Activated CD4-positive, alpha-beta T cell treated with anti-CD3 and anti-CD28 coated beads, Interleukin-10, Interleukin-2, amounts not matched to agents 100 ng/mL and 50 ng/mL, durations not matched to agents 16 hours and 8 hours (primary cell): Measurements from ENCODE around the gene EHD1.

Source experiments
- DNase-seq: peaks from one replicate; pipeline ENCODE4 v3.0.0-alpha.2; 2020

Gene EHD1

GRCh38 chr11:64871492-64871891, 6.9 kb downstream of the EHD1 start:
- DNase-seq: no peak

- DNase-seq: no peak
These were observed 7.4 kb downstream of the EHD1 start for GRCh38 chr11:64870893-64871466.

DNA sequence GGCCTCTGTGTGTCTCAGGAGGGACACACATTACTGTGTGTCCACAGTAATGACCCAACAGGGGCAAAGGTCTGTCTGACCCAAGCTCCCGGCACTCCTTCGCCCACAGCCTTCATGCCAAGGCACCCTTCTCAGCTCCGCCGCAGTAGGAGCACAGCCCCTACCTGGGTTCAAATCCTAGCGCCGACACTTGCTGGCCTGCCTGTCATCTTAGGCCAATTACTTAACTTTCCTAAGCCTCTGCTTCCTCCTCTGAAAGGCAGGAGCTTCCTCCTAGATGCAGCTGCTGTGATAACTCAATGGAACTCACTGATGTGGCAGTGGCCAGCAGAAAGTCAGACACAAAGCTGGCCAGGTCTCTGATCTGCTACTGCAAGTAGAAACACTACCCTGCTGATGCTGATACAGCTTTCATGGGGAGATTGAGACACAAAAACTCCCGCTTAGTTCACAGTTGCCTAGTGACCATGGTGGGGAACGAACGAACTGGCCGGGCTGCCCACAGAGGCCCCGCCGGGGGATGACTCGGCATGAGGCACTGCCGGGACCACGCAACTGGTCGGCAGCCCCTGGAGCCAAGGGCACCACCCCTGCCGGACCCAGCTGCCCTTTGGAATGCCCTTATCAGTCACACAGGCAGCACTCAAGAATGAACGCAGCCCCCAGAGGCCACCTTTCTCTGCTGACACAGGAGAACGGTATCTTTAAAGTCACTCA, 8.1 kb downstream of the EHD1 start:
- no peak for DNase-seq

DNA sequence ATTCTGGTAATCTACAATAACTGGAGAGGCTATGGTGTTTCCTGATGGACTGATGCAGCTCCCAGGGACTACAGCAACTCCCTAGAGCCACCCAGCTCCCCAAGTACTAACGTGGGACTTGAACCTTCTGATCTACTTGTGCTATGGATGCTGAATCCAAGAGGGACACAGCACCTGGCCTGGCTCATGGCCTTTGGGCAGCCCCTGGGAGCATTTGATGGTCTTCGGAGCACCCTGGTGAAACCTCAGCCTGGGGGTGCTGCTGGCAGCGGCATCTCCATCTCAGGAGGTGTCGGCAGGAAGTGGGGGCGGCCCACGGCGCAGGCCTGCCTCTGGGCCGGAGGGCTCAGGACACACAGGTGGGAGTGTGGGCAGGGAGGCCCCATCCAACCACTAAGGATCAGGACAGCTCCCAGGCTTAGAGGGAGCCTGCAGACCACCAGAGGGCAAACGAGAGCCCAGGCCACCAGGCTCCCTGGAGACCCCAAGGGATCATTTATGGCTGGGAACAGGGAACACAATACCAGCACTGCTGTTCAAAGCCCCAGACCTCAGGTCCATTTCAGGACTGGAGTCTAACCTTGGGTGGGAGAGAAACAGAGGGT, 8.7 kb downstream of the EHD1 start:
- DNase-seq: peak; percentile 46

DNA sequence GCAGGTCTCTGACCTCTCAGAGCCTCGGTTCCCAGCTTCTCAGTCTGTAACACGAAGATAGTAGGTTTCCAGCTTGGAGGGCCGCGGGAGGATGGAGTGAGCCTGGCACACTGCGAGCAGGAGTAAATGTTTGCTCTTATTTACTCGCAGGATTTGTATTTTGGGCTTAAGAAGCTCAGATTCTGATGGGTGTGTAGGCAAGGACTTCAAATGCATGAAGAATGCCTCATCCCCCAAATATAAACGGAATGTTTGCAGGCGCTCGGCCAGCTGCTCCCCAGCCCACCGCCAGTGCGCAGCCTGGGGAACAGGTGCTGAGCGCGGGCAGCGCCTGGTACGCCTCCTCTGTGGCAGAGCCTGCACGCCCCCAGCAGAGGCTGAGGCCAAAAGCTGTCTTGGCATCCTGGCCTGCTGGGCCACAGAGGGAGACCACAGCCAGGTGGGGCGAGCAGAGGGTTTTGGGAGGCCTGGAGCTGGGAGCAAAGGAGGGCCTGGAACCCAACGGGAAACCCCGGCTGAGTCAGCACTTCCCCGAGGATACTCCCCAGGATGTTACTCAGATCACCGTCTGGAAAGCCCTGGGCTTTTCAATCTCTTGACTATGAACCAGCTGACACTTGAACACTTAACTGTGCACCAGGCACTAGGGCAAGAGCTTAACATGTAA, 9.4 kb downstream of the EHD1 start:
- peak; percentile 55 for DNase-seq

- no peak for DNase-seq
These were observed 10.5 kb downstream of the EHD1 start for GRCh38 chr11:64867748-64868462.

- no peak for DNase-seq
These were observed 12.3 kb downstream of the EHD1 start for GRCh38 chr11:64866173-64866491.

DNA sequence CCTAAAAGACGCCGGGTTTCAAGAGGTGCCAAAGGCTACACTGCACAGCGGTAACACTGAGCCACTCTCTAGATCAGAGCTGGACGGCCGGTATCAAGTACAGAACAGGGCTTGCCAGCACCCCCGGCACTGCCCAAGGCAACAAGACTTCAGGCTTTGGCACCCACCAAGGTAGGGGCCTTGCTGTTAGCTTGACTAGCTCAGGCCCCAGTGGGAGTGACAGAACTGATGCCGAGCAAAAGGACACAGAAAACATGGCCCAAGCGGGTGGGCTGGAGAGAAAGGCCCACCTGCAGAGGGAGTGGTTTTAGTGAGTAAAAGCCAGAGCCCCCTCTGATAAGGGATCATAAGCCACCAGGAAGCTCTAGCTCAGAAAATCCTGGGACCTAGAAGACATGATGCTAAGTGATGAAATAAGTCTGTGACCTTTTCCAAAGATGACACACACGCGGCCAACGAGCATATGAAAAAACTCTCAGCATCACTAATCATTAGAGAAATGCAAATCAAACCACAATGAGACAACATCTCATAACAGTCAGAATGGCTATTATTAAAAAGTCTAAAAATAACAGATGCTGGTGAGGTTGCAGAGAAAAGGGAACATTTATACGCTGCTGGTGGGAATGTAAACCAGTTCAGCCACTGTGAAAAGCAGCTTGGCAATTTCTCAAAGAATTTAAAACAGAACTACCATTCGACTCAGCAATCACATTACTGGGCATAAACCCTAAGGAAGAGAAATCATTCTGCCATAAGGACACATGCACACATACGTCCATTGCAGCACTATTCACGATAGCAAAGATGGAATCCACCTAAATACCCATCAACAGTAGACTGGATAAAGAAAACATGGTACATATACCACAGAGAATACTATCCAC, 12.9 kb downstream of the EHD1 start:
- peak; percentile 76 for DNase-seq

GRCh38 chr11:64864473-64865285, 13.7 kb downstream of the EHD1 start:
- DNase-seq: peak; percentile 76

DNA sequence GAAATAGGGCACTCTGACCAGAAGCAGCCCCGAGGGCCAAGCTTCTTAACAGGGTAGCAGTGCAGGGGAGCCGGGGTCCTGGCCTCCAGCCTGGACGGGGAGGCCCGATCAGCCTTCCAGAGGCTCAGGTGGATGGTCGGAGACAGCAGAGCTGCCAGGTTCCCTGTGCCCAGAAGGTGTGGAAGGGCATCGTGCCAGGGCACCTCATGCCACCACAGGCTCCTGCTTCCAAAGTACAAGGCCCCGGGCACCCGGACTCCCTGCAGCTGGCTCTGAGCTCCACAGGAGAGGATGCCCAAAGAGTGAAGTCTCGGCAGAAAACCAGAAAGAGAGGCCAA, 14.3 kb downstream of the EHD1 start:
- DNase-seq: no peak

DNA sequence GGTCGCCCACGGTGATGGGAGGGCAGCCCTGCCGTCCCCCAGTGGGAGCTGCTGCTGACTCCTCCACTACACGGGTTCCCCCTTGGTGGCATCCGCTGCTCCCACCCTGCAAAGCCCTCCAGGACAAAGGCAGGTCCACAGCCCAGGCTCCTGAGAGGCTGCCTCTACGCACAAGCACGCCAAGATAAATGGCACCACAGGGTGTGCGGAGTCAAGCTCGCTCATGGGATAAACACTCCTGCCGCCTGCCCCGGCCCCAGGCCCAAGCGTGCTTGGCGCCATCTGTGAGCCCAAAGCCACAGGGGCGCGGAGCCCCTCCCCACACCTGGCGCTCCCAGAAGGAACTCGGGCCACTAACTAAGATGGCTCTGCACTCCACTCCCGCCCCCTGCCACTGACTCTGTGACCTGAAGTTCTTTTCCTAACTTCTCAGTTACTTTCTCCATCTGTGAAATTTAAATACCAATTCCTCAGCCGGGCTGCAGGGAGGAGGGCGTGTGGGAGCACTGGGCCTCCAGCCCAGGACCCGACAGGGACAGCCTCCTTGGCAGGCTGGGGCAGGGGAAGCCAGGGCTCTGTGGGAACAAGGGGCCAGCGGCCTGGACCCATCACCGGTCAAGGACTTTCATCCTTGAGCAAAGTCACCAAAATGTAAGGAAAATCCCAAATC, 14.9 kb downstream of the EHD1 start:
- no peak for DNase-seq

DNA sequence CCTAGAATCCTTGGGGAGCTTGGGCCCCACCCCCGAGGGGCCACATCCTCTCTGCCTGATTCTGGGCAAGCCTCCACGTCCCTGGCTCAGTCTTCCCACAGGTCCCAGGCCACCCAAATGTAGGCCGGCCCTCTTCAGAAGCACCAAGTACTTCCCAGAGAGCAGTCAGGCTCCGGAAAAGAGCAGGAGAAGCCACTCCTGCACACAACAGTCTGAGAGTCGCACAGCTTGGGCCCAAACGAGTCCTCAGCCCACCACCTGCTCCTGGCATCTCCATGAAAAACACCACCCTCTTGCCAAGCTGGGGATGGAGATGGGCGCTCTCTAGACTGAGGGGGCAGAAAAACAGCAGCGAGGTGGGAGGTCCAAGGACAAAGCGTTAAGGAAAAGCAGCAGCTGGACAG, 15.4 kb downstream of the EHD1 start:
- no peak for DNase-seq

DNA sequence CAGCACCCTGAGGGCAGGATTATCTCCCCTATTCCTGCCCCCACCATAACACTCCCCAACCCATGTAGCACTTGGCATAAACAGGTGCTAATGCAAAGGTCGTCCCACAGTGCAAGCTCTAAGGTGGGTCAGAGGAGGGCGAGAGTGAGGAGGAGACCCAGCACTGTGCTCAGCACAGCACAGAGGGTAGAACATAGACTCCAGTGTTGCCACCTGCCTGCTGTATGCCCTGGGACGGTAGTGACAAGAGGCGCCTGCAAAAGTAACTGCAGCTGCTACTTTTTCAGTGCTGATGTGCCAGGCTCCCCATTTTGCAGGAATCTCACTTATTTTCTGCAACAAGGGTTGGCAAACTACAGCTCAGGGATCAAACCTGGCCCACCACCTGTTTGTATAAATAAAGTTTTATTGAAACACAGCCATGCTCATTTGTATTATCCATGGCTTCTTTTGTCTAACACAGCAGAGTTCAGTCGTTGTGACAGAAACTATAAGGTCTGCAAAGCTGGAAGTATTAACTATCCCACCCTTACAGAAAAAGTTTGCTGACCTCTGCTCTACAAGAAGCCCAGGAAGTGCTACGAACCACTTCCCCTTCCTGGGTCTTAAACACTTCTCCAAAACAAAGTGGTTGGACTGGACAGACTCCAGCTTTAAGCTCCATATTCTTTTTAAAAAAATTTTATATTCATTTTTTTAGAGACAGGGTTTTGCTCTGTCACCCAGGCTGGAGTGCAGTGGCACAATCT, 17.0 kb downstream of the EHD1 start:
- DNase-seq: peak; percentile 49

GRCh38 chr11:64859542-64860414, 18.6 kb downstream of the EHD1 start:
- peak; percentile 96 for DNase-seq

DNA sequence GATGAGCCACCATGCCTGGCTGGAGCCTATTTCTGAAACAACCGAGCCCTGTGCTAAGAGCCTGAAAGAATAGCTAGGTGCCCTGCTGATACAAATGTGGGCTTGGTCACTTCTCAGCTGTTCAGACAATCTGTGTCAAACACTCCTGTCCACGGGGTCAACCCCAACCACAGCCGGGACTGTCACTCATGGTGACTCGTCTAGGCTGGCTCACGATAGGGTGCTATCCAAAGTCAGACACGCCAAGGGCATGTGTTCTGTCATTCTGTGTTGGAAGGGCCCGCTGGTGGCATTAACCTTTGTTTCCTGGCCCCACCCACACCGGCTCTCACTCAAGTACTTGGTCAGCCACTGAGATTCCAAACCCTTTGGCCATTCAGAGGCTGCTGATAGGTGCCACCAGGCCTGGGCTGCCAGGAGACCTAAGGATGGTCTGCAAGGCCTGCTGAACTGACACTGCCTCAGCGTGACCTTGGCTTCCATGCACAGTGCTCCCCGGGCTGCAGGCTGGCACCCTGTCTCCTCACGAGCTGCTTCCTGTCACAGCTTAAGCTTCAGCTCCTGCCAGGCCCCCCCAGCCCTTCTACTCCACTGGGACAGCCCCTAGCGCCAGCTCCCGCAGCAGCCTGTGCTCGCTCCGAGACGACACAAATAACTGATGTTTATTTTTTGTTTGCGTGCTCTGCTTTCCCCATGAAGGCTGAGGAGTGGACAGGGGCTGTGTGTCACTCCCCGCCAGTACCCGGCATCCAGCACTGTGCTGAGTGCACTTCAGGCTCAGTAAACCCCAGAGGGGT, 19.8 kb downstream of the EHD1 start:
- DNase-seq: peak; percentile 84

GRCh38 chr11:64857485-64857884, 20.9 kb downstream of the EHD1 start:
- DNase-seq: no peak

DNA sequence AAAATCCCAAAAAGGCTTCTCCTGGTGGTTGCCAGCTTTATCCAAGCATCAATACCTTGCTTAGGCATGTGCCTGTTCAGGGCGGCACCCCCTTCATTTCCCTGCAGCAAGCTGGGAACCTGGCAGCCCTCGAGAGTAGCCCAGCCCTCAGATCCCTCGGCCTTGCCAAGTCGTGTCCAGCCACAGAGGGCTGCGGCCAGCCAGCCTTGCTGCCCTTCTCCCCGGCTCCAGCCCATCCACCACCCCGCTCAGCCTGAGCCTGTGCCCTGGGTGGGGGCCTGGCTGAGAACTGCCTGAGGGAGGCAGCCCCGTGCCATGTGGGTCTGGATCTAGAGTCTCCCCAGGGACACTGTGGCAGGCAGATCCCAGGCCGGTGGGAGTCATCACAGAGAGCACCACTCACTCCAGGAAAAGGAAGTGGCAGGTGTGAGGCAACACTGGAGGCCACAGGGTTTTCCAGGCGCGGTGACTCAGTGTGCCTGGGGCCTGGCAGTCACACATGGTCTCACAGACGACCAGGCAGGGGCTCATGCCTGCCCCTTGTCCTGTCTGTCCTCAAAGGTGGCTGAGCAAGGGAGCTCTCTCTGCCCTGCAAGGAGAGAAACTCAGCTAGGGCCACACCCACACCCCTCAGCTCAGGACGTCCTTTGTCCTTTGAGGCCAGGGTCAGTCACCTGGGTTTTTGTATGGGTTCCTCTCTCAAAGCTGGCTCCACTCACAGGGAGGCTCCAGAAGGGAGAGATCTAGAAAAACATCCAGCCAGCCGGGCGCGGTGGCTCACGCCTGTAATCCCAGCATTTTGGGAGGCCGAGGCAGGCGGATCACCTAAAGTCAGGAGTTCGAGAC, 21.8 kb downstream of the EHD1 start:
- DNase-seq: peak; percentile 88
